GM19025 (cell line): ENCODE data around the gene PKLR.
A peak's percentile ranks its signal among the peaks of the same experiment; 100 is the strongest.
"Not testable (repeated sequence)": the region's sequence is repeated elsewhere in the genome, so short reads cannot be mapped to it uniquely, and the experiment has no call there.

ENCODE experiments used
- ATAC-seq: cut with Tn5 transposase; IDR thresholded peaks from one replicate; pipeline ENCODE4 v1.9.1; 2021; ENCODE audit warnings: mild to moderate bottlenecking, low read depth, moderate library complexity; ENCODE audit not compliant: unreplicated experiment

The PKLR gene

GRCh38 chr1:155319536-155319935 lies 18.3 kb upstream of the PKLR start:
- ATAC-seq: no peak

- no peak for ATAC-seq
Measured at GRCh38 chr1:155318082-155318481, 16.8 kb upstream of the PKLR start.

GRCh38 chr1:155316922-155317321 lies 15.7 kb upstream of the PKLR start:
- ATAC-seq: no peak

- ATAC-seq: no peak
Measured at GRCh38 chr1:155313261-155313660, 12.0 kb upstream of the PKLR start.

- ATAC-seq: no peak
Measured at GRCh38 chr1:155309423-155310021, 8.3 kb upstream of the PKLR start.

GRCh38 chr1:155308493-155309422 lies 7.5 kb upstream of the PKLR start, which contains the start of gene FDPS:
Gene FDPS (plus strand): TSS chr1:155308866. CDS start chr1:155309790, 924 bp downstream.
- ATAC-seq: peak; percentile 93

GRCh38 chr1:155307247-155307740 lies 6.1 kb upstream of the PKLR start:
- no peak for ATAC-seq

- ATAC-seq: no peak
Measured at GRCh38 chr1:155305881-155306391, 4.7 kb upstream of the PKLR start.

- ATAC-seq: no peak
Measured at GRCh38 chr1:155304558-155305063, 3.4 kb upstream of the PKLR start.

GRCh38 chr1:155300553-155301329 lies 497 bp downstream of the PKLR start:
- no peak for ATAC-seq

- no peak for ATAC-seq
Measured at GRCh38 chr1:155300024-155300423, 1.2 kb downstream of the PKLR start.

GRCh38 chr1:155297384-155297783 lies 3.9 kb downstream of the PKLR start:
- no peak for ATAC-seq

GRCh38 chr1:155296661-155297060 lies 4.6 kb downstream of the PKLR start:
- no peak for ATAC-seq

GRCh38 chr1:155295942-155296267 lies 5.3 kb downstream of the PKLR start:
- ATAC-seq: no peak

GRCh38 chr1:155295183-155295941 lies 5.9 kb downstream of the PKLR start:
- ATAC-seq: no peak

GRCh38 chr1:155294520-155295182 lies 6.6 kb downstream of the PKLR start:
- no peak for ATAC-seq

GRCh38 chr1:155293086-155293749 lies 8.0 kb downstream of the PKLR start:
- no peak for ATAC-seq

GRCh38 chr1:155291006-155291405 lies 10.2 kb downstream of the PKLR start:
- ATAC-seq: not testable (repeated sequence)
